ENCODE data around the gene GHRHR.

DNA sequence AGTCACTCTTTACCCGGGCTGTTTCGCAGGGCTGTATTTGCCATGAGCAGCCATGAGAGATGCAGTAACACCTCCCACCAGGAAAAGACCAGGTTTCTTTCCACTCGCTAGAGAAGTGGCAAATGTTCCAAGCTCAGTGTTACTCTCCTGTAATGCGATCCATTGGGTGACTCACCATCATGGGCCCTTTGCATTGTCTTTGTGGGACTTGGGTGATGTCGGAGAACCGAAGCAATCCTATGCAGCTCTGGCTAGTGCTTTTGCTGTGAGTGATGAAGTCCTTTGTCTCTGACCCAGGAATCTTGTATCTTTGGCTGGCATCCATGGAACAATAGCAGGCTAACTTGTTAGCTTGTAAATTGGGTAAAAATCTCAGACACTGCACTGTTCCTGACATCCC, 40.0 kb downstream of the GHRHR start:
- TF ChIP-seq EZH2 (IDR thresholded peaks at IDR 0.05), result no peak
- no peak for TF ChIP-seq POLR2AphosphoS5 (IDR thresholded peaks at IDR 0.05; ENCODE audit: borderline replicate concordance, low read depth, low read length)
- no peak for TF ChIP-seq FOXP2 (optimal IDR thresholded peaks at IDR 0.05; ENCODE audit: control extremely low read depth, extremely low read length, insufficient read depth)
